Neural progenitor cell (in vitro differentiated cells): ENCODE results near the gene LIG3. TPM values are rescaled to one million over a fixed set of nuclear protein-coding genes. Genes with fewer than 3 reads are reported as not detected.

ENCODE experiments used
- DNase-seq: peaks from one replicate; pipeline ENCODE4 v3.0.0-alpha.2; 2016; ENCODE audit warnings: low spot score
- H2AFZ ChIP-seq: fragments of 200-600 bp; sonication (generic); replicated peaks from 2 replicates; pipeline ENCODE4 v1.6.1; 2016; ENCODE audit warnings: antibody characterized with exemption
- H3F3A ChIP-seq: fragments of 200-600 bp; sonication (generic); 2 replicates; pipeline ENCODE4 v1.6.1; 2016; ENCODE audit warnings: antibody characterized with exemption, low read depth
- H3K27ac ChIP-seq: fragments of 200-600 bp; sonication (generic); 2 replicates; pipeline ENCODE4 v1.5.1; 2016; ENCODE audit warnings: mild to moderate bottlenecking
- H3K27me3 ChIP-seq: fragments of 200-600 bp; sonication (generic); 2 replicates; pipeline ENCODE4 v1.6.1; 2016; ENCODE audit warnings: mild to moderate bottlenecking, moderate library complexity
- H3K36me3 ChIP-seq: fragments of 200-600 bp; sonication (generic); 2 replicates; pipeline ENCODE4 v1.5.1; 2016
- H3K4me1 ChIP-seq: fragments of 200-600 bp; sonication (generic); 2 replicates; pipeline ENCODE4 v1.6.1; 2016; ENCODE audit warnings: mixed run types
- H3K4me2 ChIP-seq: fragments of 200-600 bp; sonication (generic); 2 replicates; pipeline ENCODE4 v1.6.1; 2016
- H3K4me3 ChIP-seq: fragments of 200-600 bp; sonication (generic); 2 replicates; pipeline ENCODE4 v1.5.1; 2016
- H3K79me2 ChIP-seq: fragments of 200-600 bp; sonication (generic); 2 replicates; pipeline ENCODE4 v1.6.1; 2016; ENCODE audit warnings: low read depth
- H3K9ac ChIP-seq: fragments of 200-600 bp; sonication (generic); 2 replicates; pipeline ENCODE4 v1.6.1; 2016
- H3K9me3 ChIP-seq: fragments of 200-600 bp; sonication (generic); 2 replicates; pipeline ENCODE4 v1.5.1; 2016; ENCODE audit warnings: low read depth
- H4K20me1 ChIP-seq: fragments of 200-600 bp; sonication (generic); 2 replicates; pipeline ENCODE4 v1.6.1; 2016; ENCODE audit warnings: low read depth
- H3K27ac Mint-ChIP-seq: 3 replicates; pipeline ENCODE4 v1.8.0; 2021; ENCODE audit warnings: mixed read lengths
- H3K27me3 Mint-ChIP-seq: 2 replicates; pipeline ENCODE4 v1.8.0; 2022; ENCODE audit warnings: low read depth, mild to moderate bottlenecking, inconsistent platforms, moderate library complexity, mixed read lengths; ENCODE audit not compliant: insufficient read depth
- H3K36me3 Mint-ChIP-seq: 3 replicates; pipeline ENCODE4 v1.8.0; 2021; ENCODE audit warnings: mixed read lengths
- H3K4me1 Mint-ChIP-seq: 3 replicates; pipeline ENCODE4 v1.8.0; 2021; ENCODE audit warnings: mixed read lengths
- H3K4me3 Mint-ChIP-seq: 3 replicates; pipeline ENCODE4 v1.8.0; 2021; ENCODE audit warnings: mild to moderate bottlenecking, moderate library complexity, mixed read lengths
- H3K9me3 Mint-ChIP-seq: 3 replicates; pipeline ENCODE4 v1.8.0; 2020; ENCODE audit warnings: mixed read lengths
- CTCF ChIP-seq: fragments of 200-600 bp; sonication (generic); IDR thresholded peaks from 2 replicates; pipeline ENCODE4 v1.5.1; 2017; ENCODE audit warnings: antibody characterized with exemption, mild to moderate bottlenecking
- EZH2 ChIP-seq: fragments of 200-600 bp; sonication (generic); IDR thresholded peaks from 2 replicates; pipeline ENCODE4 v1.6.1; 2017; ENCODE audit warnings: antibody characterized with exemption, mild to moderate bottlenecking, moderate library complexity
- EZH2phosphoT487 ChIP-seq: fragments of 200-600 bp; sonication (generic); IDR thresholded peaks from 2 replicates; pipeline ENCODE4 v1.6.1; 2017; ENCODE audit warnings: antibody characterized with exemption
- total RNA-seq: library from RNA; depleted of rRNA; stranded (reverse); fragments of >200 nt; gene quantifications from 2 replicates; pipeline ENCODE4 v1.2.3, GENCODE V29; 2015; ENCODE audit warnings: low replicate concordance

Gene LIG3
- total RNA-seq, 1 donor from 2014 or later = 89.6 TPM

- H3K9me3 Mint-ChIP-seq = no peaks in the 10 kb centered on the region
- H3K4me1 ChIP-seq = no peaks in the 10 kb centered on the region
- no peak overlapping the region for H3K9ac ChIP-seq
- H3K27me3 ChIP-seq = no peaks in the 10 kb centered on the region
- no peak overlapping the region for H3K4me3 Mint-ChIP-seq
- H3K36me3 ChIP-seq = no peaks in the 10 kb centered on the region
- no peak overlapping the region for H3K4me2 ChIP-seq
- H3K4me3 ChIP-seq = no peak overlapping the region
- no peaks in the 10 kb centered on the region for H3K27me3 Mint-ChIP-seq
- H3K4me1 Mint-ChIP-seq = no peaks in the 10 kb centered on the region
- H4K20me1 ChIP-seq = no peaks in the 10 kb centered on the region
- no peak for DNase-seq
- H3K36me3 Mint-ChIP-seq = no peaks in the 10 kb centered on the region
- no peak overlapping the region for H3K27ac ChIP-seq
- no peak overlapping the region for H3K27ac Mint-ChIP-seq
- H2AFZ ChIP-seq = no peak overlapping the region
- no peaks in the 10 kb centered on the region for H3F3A ChIP-seq
- H3K79me2 ChIP-seq = no peaks in the 10 kb centered on the region
- no peak for TF ChIP-seq EZH2phosphoT487
- no peaks in the 10 kb centered on the region for H3K9me3 ChIP-seq
These were observed 48.4 kb downstream of the LIG3 start for GRCh38 chr17:35028531-35029262.

- H3K4me1 Mint-ChIP-seq = no peaks in the 10 kb centered on the region
- H3K9me3 ChIP-seq = no peaks in the 10 kb centered on the region
- no peak overlapping the region for H3K4me3 Mint-ChIP-seq
- no peak overlapping the region for H3K4me3 ChIP-seq
- no peak overlapping the region for H3K4me2 ChIP-seq
- H3K36me3 ChIP-seq = no peaks in the 10 kb centered on the region
- no peaks in the 10 kb centered on the region for H3K36me3 Mint-ChIP-seq
- H3K4me1 ChIP-seq = no peaks in the 10 kb centered on the region
- no peak for DNase-seq
- H3K27ac ChIP-seq = no peak overlapping the region
- H3K27me3 Mint-ChIP-seq = no peaks in the 10 kb centered on the region
- TF ChIP-seq CTCF = no peak
- TF ChIP-seq EZH2phosphoT487 = no peak
- TF ChIP-seq EZH2 = no peak
- H3K79me2 ChIP-seq = no peaks in the 10 kb centered on the region
- H3K9ac ChIP-seq = no peak overlapping the region
- H3K27me3 ChIP-seq = no peaks in the 10 kb centered on the region
- H3K9me3 Mint-ChIP-seq = no peaks in the 10 kb centered on the region
- no peaks in the 10 kb centered on the region for H3F3A ChIP-seq
- H4K20me1 ChIP-seq = no peaks in the 10 kb centered on the region
- H2AFZ ChIP-seq = no peak overlapping the region
- H3K27ac Mint-ChIP-seq = no peak overlapping the region
These were observed 50.5 kb downstream of the LIG3 start for GRCh38 chr17:35030780-35031179.

GRCh38 chr17:35038453-35038852 is 58.1 kb downstream of the LIG3 start:
- peaks cover 4% of the 10 kb centered on the region for H3K4me1 Mint-ChIP-seq
- H3K36me3 Mint-ChIP-seq = no peaks in the 10 kb centered on the region
- Histone ChIP-seq H3K27ac (no peak overlapping the region), H3K27me3 (no peaks in the 10 kb centered on the region), H3K36me3 (no peaks in the 10 kb centered on the region), H3K4me2 (no peak overlapping the region), H3K4me1 (peaks cover 4% of the 10 kb centered on the region), H4K20me1 (no peaks in the 10 kb centered on the region), H3K9me3 (no peaks in the 10 kb centered on the region), H2AFZ (no peak overlapping the region), H3K79me2 (no peaks in the 10 kb centered on the region), H3K4me3 (no peak overlapping the region), H3F3A (peaks cover 1% of the 10 kb centered on the region), H3K9ac (no peak overlapping the region)
- H3K4me3 Mint-ChIP-seq = no peak overlapping the region
- DNase-seq = no peak
- H3K27ac Mint-ChIP-seq = no peak overlapping the region
- peaks cover 3% of the 10 kb centered on the region for H3K9me3 Mint-ChIP-seq
- H3K27me3 Mint-ChIP-seq = peaks cover 2% of the 10 kb centered on the region
- TF ChIP-seq EZH2phosphoT487 = no peak
- TF ChIP-seq EZH2 = no peak
- no peak for TF ChIP-seq CTCF

GRCh38 chr17:35041390-35041789 is 61.1 kb downstream of the LIG3 start:
- no peaks in the 10 kb centered on the region for H3K36me3 ChIP-seq

More at GRCh38 chr17:35041390-35041789, 61.1 kb downstream of the LIG3 start:
- no peak overlapping the region for H3K4me3 Mint-ChIP-seq
- Histone ChIP-seq H3K79me2 (no peaks in the 10 kb centered on the region), H3K9me3 (no peaks in the 10 kb centered on the region), H3K27ac (no peak overlapping the region), H2AFZ (no peak overlapping the region), H3K4me1 (peaks cover 16% of the 10 kb centered on the region), H4K20me1 (no peaks in the 10 kb centered on the region), H3K4me3 (no peak overlapping the region), H3K9ac (no peak overlapping the region), H3K4me2 (no peak overlapping the region), H3K27me3 (no peaks in the 10 kb centered on the region), H3F3A (peaks cover 12% of the 10 kb centered on the region)
- peaks cover 4% of the 10 kb centered on the region for H3K4me1 Mint-ChIP-seq
- no peak for TF ChIP-seq EZH2
- no peak for TF ChIP-seq EZH2phosphoT487
- TF ChIP-seq CTCF = no peak
- H3K27me3 Mint-ChIP-seq = peaks cover 6% of the 10 kb centered on the region
- no peak overlapping the region for H3K27ac Mint-ChIP-seq
- DNase-seq = no peak
- H3K9me3 Mint-ChIP-seq = peaks cover 3% of the 10 kb centered on the region
- no peaks in the 10 kb centered on the region for H3K36me3 Mint-ChIP-seq
